ENCODE measurements around the gene MVK.

Gene MVK

DNA sequence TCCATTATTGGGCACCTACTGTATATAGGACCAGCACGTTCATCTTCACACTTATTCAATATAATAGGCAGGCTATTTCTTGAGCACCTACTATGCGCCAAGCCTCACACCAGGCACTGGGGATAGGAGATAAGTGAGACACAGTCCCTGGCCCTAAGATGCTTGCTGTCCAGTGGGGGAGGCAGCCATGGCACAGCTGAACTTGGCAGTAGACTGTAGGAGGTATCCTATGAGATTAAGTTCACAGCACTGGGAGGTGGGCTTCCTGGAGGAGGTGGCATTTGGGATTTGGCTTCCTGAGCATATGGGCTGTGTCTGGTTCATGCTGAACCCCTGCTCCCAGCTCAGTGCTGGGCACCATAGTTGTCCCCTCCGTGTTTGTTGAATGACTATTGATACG lies 65.1 kb downstream of the MVK start:
- Histone ChIP-seq H3K27ac (ENCODE audit: low read depth, low read length) (no peak overlapping the region), H3K4me2 (ENCODE audit: low read depth, low read length, poor library complexity, severe bottlenecking) (no peak overlapping the region), H3K27me3 (ENCODE audit: low read length) (no peaks in the 10 kb centered on the region)

DNA sequence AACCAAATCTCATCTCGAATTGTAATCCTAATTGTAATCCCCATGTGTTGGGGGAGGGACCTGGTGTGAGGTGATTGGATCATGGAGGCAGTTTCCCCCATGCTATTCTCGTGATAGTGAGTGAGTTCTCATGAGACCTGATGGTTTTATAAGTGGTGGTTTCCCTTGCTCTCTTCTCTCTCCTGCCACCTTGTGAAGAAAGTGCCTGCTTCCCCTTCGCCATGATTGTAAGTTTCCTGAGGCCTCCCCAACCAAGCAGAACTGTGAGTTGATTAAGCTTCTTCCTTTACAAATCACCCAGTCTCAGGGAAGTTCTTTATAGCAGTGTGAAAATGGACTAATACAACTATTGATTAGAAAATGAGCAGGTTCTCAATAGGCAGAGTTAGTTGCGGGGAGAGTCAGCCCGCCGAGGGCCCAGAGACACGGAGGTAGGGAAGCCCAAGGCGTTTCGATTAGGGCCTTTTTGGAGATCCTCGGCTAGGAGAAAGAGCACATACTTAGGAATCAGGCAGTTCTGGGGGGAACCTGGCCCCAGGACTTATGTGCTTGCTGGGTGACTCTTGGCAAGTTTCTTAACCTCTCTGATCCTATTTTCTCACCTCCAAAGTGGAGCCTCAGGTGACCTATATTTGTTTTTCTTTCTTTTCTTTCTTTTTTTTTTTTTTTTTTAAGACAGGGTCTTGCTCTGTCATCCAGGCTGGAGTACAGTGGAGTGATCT lies 65.7 kb downstream of the MVK start:
- Histone ChIP-seq H4K20me1 (ENCODE audit: low read depth, low read length) (no peaks in the 10 kb centered on the region), H3K36me3 (ENCODE audit: low read length) (no peaks in the 10 kb centered on the region), H3K9me3 (ENCODE audit: insufficient read depth, low read length) (peaks cover 4% of the 10 kb centered on the region; the same call in 1 of the 2 replicates), H3F3A (ENCODE audit: insufficient read depth) (no peaks in the 10 kb centered on the region), H3K27me3 (ENCODE audit: low read length) (no peaks in the 10 kb centered on the region), H3K9ac (ENCODE audit: low read length) (no peak overlapping the region), H3K4me3 (ENCODE audit: insufficient read depth, low read length, poor library complexity, severe bottlenecking) (no peak overlapping the region), H3K4me2 (ENCODE audit: low read depth, low read length, poor library complexity, severe bottlenecking) (no peak overlapping the region), H3K27ac (ENCODE audit: low read depth, low read length) (no peak overlapping the region), H2AFZ (ENCODE audit: low read depth, low read length, severe bottlenecking) (no peak overlapping the region), H3K79me2 (ENCODE audit: insufficient read depth, low read length) (no peaks in the 10 kb centered on the region), H3K9me2 (replicated peaks; ENCODE audit: insufficient read depth, low read length) (no peaks in the 10 kb centered on the region)
- TF ChIP-seq EZH2phosphoT487 (conservative IDR thresholded peaks at IDR 0.05; ENCODE audit: low read length): no peak
- TF ChIP-seq, protein P1, sequence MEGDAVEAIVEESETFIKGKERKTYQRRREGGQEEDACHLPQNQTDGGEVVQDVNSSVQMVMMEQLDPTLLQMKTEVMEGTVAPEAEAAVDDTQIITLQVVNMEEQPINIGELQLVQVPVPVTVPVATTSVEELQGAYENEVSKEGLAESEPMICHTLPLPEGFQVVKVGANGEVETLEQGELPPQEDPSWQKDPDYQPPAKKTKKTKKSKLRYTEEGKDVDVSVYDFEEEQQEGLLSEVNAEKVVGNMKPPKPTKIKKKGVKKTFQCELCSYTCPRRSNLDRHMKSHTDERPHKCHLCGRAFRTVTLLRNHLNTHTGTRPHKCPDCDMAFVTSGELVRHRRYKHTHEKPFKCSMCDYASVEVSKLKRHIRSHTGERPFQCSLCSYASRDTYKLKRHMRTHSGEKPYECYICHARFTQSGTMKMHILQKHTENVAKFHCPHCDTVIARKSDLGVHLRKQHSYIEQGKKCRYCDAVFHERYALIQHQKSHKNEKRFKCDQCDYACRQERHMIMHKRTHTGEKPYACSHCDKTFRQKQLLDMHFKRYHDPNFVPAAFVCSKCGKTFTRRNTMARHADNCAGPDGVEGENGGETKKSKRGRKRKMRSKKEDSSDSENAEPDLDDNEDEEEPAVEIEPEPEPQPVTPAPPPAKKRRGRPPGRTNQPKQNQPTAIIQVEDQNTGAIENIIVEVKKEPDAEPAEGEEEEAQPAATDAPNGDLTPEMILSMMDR (IDR thresholded peaks at IDR 0.05; ENCODE audit: insufficient read depth, low read length, poor library complexity, severe bottlenecking): no peak

More for the DNA sequence above, 65.1 kb downstream of the MVK start:
- no peaks in the 10 kb centered on the region for H3K36me3 ChIP-seq (ENCODE audit: low read length)
- no peaks in the 10 kb centered on the region for H3F3A ChIP-seq (ENCODE audit: insufficient read depth)
- TF ChIP-seq, protein P1 (IDR thresholded peaks at IDR 0.05; ENCODE audit: insufficient read depth, low read length, poor library complexity, severe bottlenecking): no peak
- TF ChIP-seq EZH2phosphoT487 (conservative IDR thresholded peaks at IDR 0.05; ENCODE audit: low read length): no peak
- no peak overlapping the region for H2AFZ ChIP-seq (ENCODE audit: low read depth, low read length, severe bottlenecking)
- no peaks in the 10 kb centered on the region for H3K79me2 ChIP-seq (ENCODE audit: insufficient read depth, low read length)
- no peaks in the 10 kb centered on the region for H3K9me2 ChIP-seq (replicated peaks; ENCODE audit: insufficient read depth, low read length)
- H3K4me3 ChIP-seq (ENCODE audit: insufficient read depth, low read length, poor library complexity, severe bottlenecking): no peak overlapping the region
- peaks cover 4% of the 10 kb centered on the region; the same call in 1 of the 2 replicates for H3K9me3 ChIP-seq (ENCODE audit: insufficient read depth, low read length)
- H4K20me1 ChIP-seq (ENCODE audit: low read depth, low read length): no peaks in the 10 kb centered on the region
- H3K9ac ChIP-seq (ENCODE audit: low read length): no peak overlapping the region

DNA sequence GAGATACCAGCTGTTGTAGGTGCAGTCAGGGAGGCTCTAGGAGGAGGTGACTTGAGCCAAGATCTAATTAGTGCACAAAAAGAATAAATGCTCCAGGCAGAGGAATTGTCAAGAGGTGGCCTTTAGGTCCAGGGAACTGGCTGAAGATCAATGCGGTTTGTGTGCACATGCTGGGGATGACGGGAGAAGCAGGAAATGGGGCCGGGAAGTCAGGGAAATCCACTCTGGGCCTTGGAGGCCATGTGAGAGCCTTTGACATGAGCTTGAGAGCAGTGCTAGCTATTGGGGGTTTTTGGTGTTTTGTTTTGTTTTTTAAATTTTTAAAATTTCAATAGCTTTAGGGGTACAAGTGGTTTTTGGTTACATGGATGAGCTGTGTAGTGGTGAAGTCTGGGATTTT lies 67.4 kb downstream of the MVK start:
- no peaks in the 10 kb centered on the region for H3K9me3 ChIP-seq (ENCODE audit: insufficient read depth, low read length)
- H3K4me2 ChIP-seq (ENCODE audit: low read depth, low read length, poor library complexity, severe bottlenecking): no peak overlapping the region
- no peaks in the 10 kb centered on the region for H3F3A ChIP-seq (ENCODE audit: insufficient read depth)
- H4K20me1 ChIP-seq (ENCODE audit: low read depth, low read length): no peaks in the 10 kb centered on the region
- H3K27ac ChIP-seq (ENCODE audit: low read depth, low read length): no peak overlapping the region
- H3K4me3 ChIP-seq (ENCODE audit: insufficient read depth, low read length, poor library complexity, severe bottlenecking): no peak overlapping the region
- TF ChIP-seq, protein P1 (IDR thresholded peaks at IDR 0.05; ENCODE audit: insufficient read depth, low read length, poor library complexity, severe bottlenecking): no peak
- no peak for TF ChIP-seq EZH2phosphoT487 (conservative IDR thresholded peaks at IDR 0.05; ENCODE audit: low read length)
- no peaks in the 10 kb centered on the region for H3K79me2 ChIP-seq (ENCODE audit: insufficient read depth, low read length)
- H3K27me3 ChIP-seq (ENCODE audit: low read length): no peaks in the 10 kb centered on the region
- H3K9ac ChIP-seq (ENCODE audit: low read length): no peak overlapping the region
- H3K36me3 ChIP-seq (ENCODE audit: low read length): no peaks in the 10 kb centered on the region
- H2AFZ ChIP-seq (ENCODE audit: low read depth, low read length, severe bottlenecking): no peak overlapping the region
- no peaks in the 10 kb centered on the region for H3K9me2 ChIP-seq (replicated peaks; ENCODE audit: insufficient read depth, low read length)
